Stimulated activated naive CD8-positive, alpha-beta T cell treated with anti-CD3 and anti-CD28 coated beads, Interleukin-15, amount 100 ng/mL, for 72 hours (primary cell): ENCODE data around the gene RHCG.

ENCODE experiments used
- ATAC-seq: fragments of 150-1000 bp; cut with Tn5 transposase; 2 replicates; pipeline ENCODE4 v1.10.0; 2021; ENCODE audit warnings: mild to moderate bottlenecking, moderate library complexity
- DNase-seq, 2 donors: peaks; one replicate each; pipeline ENCODE4 v3.0.0; 2021 to 2022
- H3K27ac Mint-ChIP-seq, 2 donors: one replicate each; pipeline ENCODE4 v1.8.0; 2022; ENCODE audit warnings: mild to moderate bottlenecking in 2 of 2, mixed read lengths in 2 of 2, moderate library complexity in 2 of 2
- H3K27me3 Mint-ChIP-seq: one replicate; pipeline ENCODE4 v1.8.0; 2022; ENCODE audit warnings: mixed read lengths
- H3K4me1 Mint-ChIP-seq: one replicate; pipeline ENCODE4 v1.8.0; 2022; ENCODE audit warnings: mild to moderate bottlenecking, mixed read lengths
- H3K4me3 Mint-ChIP-seq, 2 donors: one replicate each; pipeline ENCODE4 v1.8.0; 2022; ENCODE audit warnings: mild to moderate bottlenecking in 2 of 2, mixed read lengths in 2 of 2, moderate library complexity in 1 of 2
- H3K9me3 Mint-ChIP-seq, 2 donors: one replicate each; pipeline ENCODE4 v1.8.0; 2022; ENCODE audit warnings: mixed read lengths in 2 of 2

Gene RHCG

GRCh38 chr15:89492934-89493631, 3.3 kb downstream of the RHCG start:
- peaks cover 10% of the 10 kb centered on the region for H3K4me1 Mint-ChIP-seq
- no peak overlapping the region for H3K4me3 Mint-ChIP-seq
- peaks cover 68% of the 10 kb centered on the region for H3K27me3 Mint-ChIP-seq
- no peak for DNase-seq
- ATAC-seq, result no peak
- no peak overlapping the region for H3K27ac Mint-ChIP-seq
- no peaks in the 10 kb centered on the region for H3K9me3 Mint-ChIP-seq

GRCh38 chr15:89492111-89492641, 4.2 kb downstream of the RHCG start:
- Mint-ChIP-seq H3K27ac (no peak overlapping the region), H3K4me1 (peaks cover 10% of the 10 kb centered on the region)
- ATAC-seq, result no peak

GRCh38 chr15:89490814-89491315, 5.5 kb downstream of the RHCG start:
- no peak overlapping the region for H3K27ac Mint-ChIP-seq
- ATAC-seq, result no peak
- H3K4me1 Mint-ChIP-seq, result peaks cover 17% of the 10 kb centered on the region
- DNase-seq, result no peak
- no peak overlapping the region for H3K4me3 Mint-ChIP-seq
- H3K27me3 Mint-ChIP-seq, result peaks cover 72% of the 10 kb centered on the region
- H3K9me3 Mint-ChIP-seq, result no peaks in the 10 kb centered on the region

More at GRCh38 chr15:89492111-89492641, 4.2 kb downstream of the RHCG start:
- Mint-ChIP-seq H3K4me3 (no peak overlapping the region), H3K9me3 (no peaks in the 10 kb centered on the region), H3K27me3 (peaks cover 74% of the 10 kb centered on the region)
- DNase-seq, result no peak

- Mint-ChIP-seq H3K4me1 (peaks cover 14% of the 10 kb centered on the region), H3K9me3 (no peaks in the 10 kb centered on the region), H3K27me3 (peaks cover 72% of the 10 kb centered on the region), H3K27ac (no peak overlapping the region), H3K4me3 (no peak overlapping the region)
- no peak for DNase-seq
- ATAC-seq, result no peak
Observed at GRCh38 chr15:89490081-89490813, 6.1 kb downstream of the RHCG start.

- H3K27me3 Mint-ChIP-seq, result peaks cover 70% of the 10 kb centered on the region
Observed at GRCh38 chr15:89489376-89489775, 7.0 kb downstream of the RHCG start.

GRCh38 chr15:89487791-89488190, 8.6 kb downstream of the RHCG start:
- Mint-ChIP-seq H3K4me1 (peaks cover 14% of the 10 kb centered on the region), H3K27me3 (peaks cover 72% of the 10 kb centered on the region), H3K4me3 (no peak overlapping the region), H3K27ac (no peak overlapping the region), H3K9me3 (no peaks in the 10 kb centered on the region)
- DNase-seq, result no peak
- no peak for ATAC-seq

More at GRCh38 chr15:89489376-89489775, 7.0 kb downstream of the RHCG start:
- DNase-seq (no peak), ATAC-seq (no peak)
- Mint-ChIP-seq H3K4me1 (peaks cover 14% of the 10 kb centered on the region), H3K27ac (peak overlapping the region in 1 of 2 donors; percentile 1), H3K9me3 (no peaks in the 10 kb centered on the region), H3K4me3 (no peak overlapping the region)

- no peaks in the 10 kb centered on the region for H3K9me3 Mint-ChIP-seq
- no peak overlapping the region for H3K27ac Mint-ChIP-seq
- peak overlapping the region; percentile 33 to 52 for H3K4me3 Mint-ChIP-seq
- peaks cover 76% of the 10 kb centered on the region for H3K27me3 Mint-ChIP-seq
- DNase-seq (peak; percentile 31 to 44), ATAC-seq (peak; percentile 68)
- peaks cover 14% of the 10 kb centered on the region for H3K4me1 Mint-ChIP-seq
Observed at GRCh38 chr15:89486726-89487050, 9.7 kb downstream of the RHCG start.

GRCh38 chr15:89483079-89483478, 13.3 kb downstream of the RHCG start:
- DNase-seq (no peak), ATAC-seq (no peak)
- peaks cover 93% of the 10 kb centered on the region for H3K27me3 Mint-ChIP-seq
- no peak overlapping the region for H3K4me3 Mint-ChIP-seq
- no peak overlapping the region for H3K27ac Mint-ChIP-seq
- no peaks in the 10 kb centered on the region for H3K9me3 Mint-ChIP-seq
- peaks cover 14% of the 10 kb centered on the region for H3K4me1 Mint-ChIP-seq

- ATAC-seq, result no peak
- DNase-seq, result no peak
- Mint-ChIP-seq H3K27ac (no peak overlapping the region), H3K9me3 (no peaks in the 10 kb centered on the region), H3K4me1 (peaks cover 14% of the 10 kb centered on the region), H3K4me3 (no peak overlapping the region), H3K27me3 (peaks cover 85% of the 10 kb centered on the region)
Observed at GRCh38 chr15:89482139-89482538, 14.2 kb downstream of the RHCG start.

- Mint-ChIP-seq H3K4me1 (peaks cover under 1% of the 10 kb centered on the region), H3K4me3 (no peak overlapping the region), H3K27ac (no peak overlapping the region), H3K27me3 (peaks cover 69% of the 10 kb centered on the region), H3K9me3 (no peaks in the 10 kb centered on the region)
- no peak for ATAC-seq
- DNase-seq, result no peak
Observed at GRCh38 chr15:89480505-89480904, 15.9 kb downstream of the RHCG start.

- no peak for DNase-seq
- H3K27ac Mint-ChIP-seq, result no peak overlapping the region
- peaks cover 60% of the 10 kb centered on the region for H3K27me3 Mint-ChIP-seq
- H3K9me3 Mint-ChIP-seq, result peaks cover 0 to 12% of the 10 kb centered on the region in 2 donors
- ATAC-seq, result no peak
- peaks cover 11% of the 10 kb centered on the region for H3K4me1 Mint-ChIP-seq
- no peak overlapping the region for H3K4me3 Mint-ChIP-seq
Observed at GRCh38 chr15:89479173-89479572, 17.2 kb downstream of the RHCG start.

GRCh38 chr15:89477411-89478242, 18.8 kb downstream of the RHCG start:
- H3K27me3 Mint-ChIP-seq, result peaks cover 48% of the 10 kb centered on the region
- DNase-seq (no peak), ATAC-seq (no peak)
- peaks cover 11% of the 10 kb centered on the region for H3K4me1 Mint-ChIP-seq
- H3K27ac Mint-ChIP-seq, result no peak overlapping the region
- H3K9me3 Mint-ChIP-seq, result peaks cover 0 to 12% of the 10 kb centered on the region in 2 donors
- no peak overlapping the region for H3K4me3 Mint-ChIP-seq

- peaks cover 0 to 12% of the 10 kb centered on the region in 2 donors for H3K9me3 Mint-ChIP-seq
- H3K4me3 Mint-ChIP-seq, result no peak overlapping the region
- ATAC-seq, result no peak
- peaks cover 44% of the 10 kb centered on the region for H3K27me3 Mint-ChIP-seq
- peaks cover 11% of the 10 kb centered on the region for H3K4me1 Mint-ChIP-seq
- no peak for DNase-seq
- no peak overlapping the region for H3K27ac Mint-ChIP-seq
Observed at GRCh38 chr15:89475661-89476060, 20.7 kb downstream of the RHCG start.

- ATAC-seq, result peak; percentile 86
- peaks cover 40% of the 10 kb centered on the region for H3K27me3 Mint-ChIP-seq
- no peak overlapping the region for H3K4me3 Mint-ChIP-seq
- peaks cover 0 to 12% of the 10 kb centered on the region in 2 donors for H3K9me3 Mint-ChIP-seq
- peaks cover 18% of the 10 kb centered on the region for H3K4me1 Mint-ChIP-seq
- H3K27ac Mint-ChIP-seq, result no peak overlapping the region
- DNase-seq, result peak; percentile 64 to 73
Observed at GRCh38 chr15:89472785-89473256, 23.6 kb downstream of the RHCG start.

GRCh38 chr15:89469426-89470096, 26.8 kb downstream of the RHCG start:
- Mint-ChIP-seq H3K27me3 (peaks cover 44% of the 10 kb centered on the region), H3K4me1 (peaks cover 10% of the 10 kb centered on the region), H3K9me3 (peaks cover 0 to 4% of the 10 kb centered on the region in 2 donors), H3K27ac (no peak overlapping the region), H3K4me3 (no peak overlapping the region)
- DNase-seq (no peak), ATAC-seq (peak; percentile 19)
